Stomach smooth muscle (tissue), 2 donors: ENCODE data around the gene RTN4RL1.
A peak's percentile ranks its signal among the peaks of the same experiment; 100 is the strongest.

Experiments used
- H3K27ac ChIP-seq: one replicate; pipeline ENCODE4 v1.7.0; 2013; ENCODE audit warnings: mild to moderate bottlenecking, low read length, inconsistent platforms
- H3K27me3 ChIP-seq, 2 donors: one replicate each; pipeline ENCODE4 v1.7.0; 2013; ENCODE audit warnings: low read length in 2 of 2; ENCODE audit not compliant: insufficient read depth in 2 of 2, control insufficient read depth in 1 of 2
- H3K36me3 ChIP-seq, 2 donors: one replicate each; pipeline ENCODE4 v1.7.0; 2013; ENCODE audit warnings: low read length in 2 of 2; ENCODE audit not compliant: control insufficient read depth in 2 of 2, insufficient read depth in 2 of 2
- H3K4me1 ChIP-seq: one replicate; pipeline ENCODE4 v1.7.0; 2013; ENCODE audit warnings: low read length; ENCODE audit not compliant: control insufficient read depth, insufficient read depth
- H3K4me3 ChIP-seq, 2 donors: one replicate each; pipeline ENCODE4 v1.7.0; 2013; ENCODE audit warnings: low read length in 2 of 2
- H3K9ac ChIP-seq, 2 donors: one replicate each; pipeline ENCODE4 v1.7.0; 2013; ENCODE audit warnings: low read length in 2 of 2, mild to moderate bottlenecking in 1 of 2
- H3K9me3 ChIP-seq, 2 donors: one replicate each; pipeline ENCODE4 v1.7.0; 2013; ENCODE audit warnings: low read length in 2 of 2; ENCODE audit not compliant: control insufficient read depth in 2 of 2
- donor health status: healthy.
- donor health status: Pancreatic carcinoma.

Gene RTN4RL1

GRCh38 chr17:2033153-2033552 is 8.0 kb upstream of the RTN4RL1 start:
- peaks cover 28% of the 10 kb centered on the region for H3K4me1 ChIP-seq
- H3K9me3 ChIP-seq, result no peaks in the 10 kb centered on the region
- H3K27me3 ChIP-seq, result peaks cover 11% of the 10 kb centered on the region in 2 donors
- H3K27ac ChIP-seq, result no peak overlapping the region
- H3K9ac ChIP-seq, result no peak overlapping the region
- H3K4me3 ChIP-seq, result no peak overlapping the region
- H3K36me3 ChIP-seq, result peaks cover 21 to 26% of the 10 kb centered on the region in 2 donors

- Histone ChIP-seq H3K27ac (peak overlapping the region; percentile 58), H3K27me3 (peaks cover 23 to 28% of the 10 kb centered on the region in 2 donors), H3K4me3 (peak overlapping the region; percentile 98 to 100), H3K4me1 (peaks cover 33% of the 10 kb centered on the region), H3K9ac (peak overlapping the region; percentile 85 to 94), H3K9me3 (no peaks in the 10 kb centered on the region), H3K36me3 (peaks cover 2 to 9% of the 10 kb centered on the region in 2 donors)
Observed at GRCh38 chr17:2030779-2031163, 5.6 kb upstream of the RTN4RL1 start.

GRCh38 chr17:2029911-2030778 is 5.0 kb upstream of the RTN4RL1 start, which contains the start of gene DPH1:
Gene DPH1 (plus strand): TSS chr17:2030153. CDS start chr17:2030170, 17 bp downstream.
- Histone ChIP-seq H3K9me3 (no peaks in the 10 kb centered on the region), H3K27me3 (peaks cover 23 to 30% of the 10 kb centered on the region in 2 donors), H3K9ac (peak within 1 kb of the TSS; percentile 85 to 94), H3K4me1 (peaks cover 39% of the 10 kb centered on the region), H3K36me3 (peaks cover 0 to 7% of the 10 kb centered on the region in 2 donors), H3K4me3 (peak within 1 kb of the TSS; percentile 98 to 100), H3K27ac (peak within 1 kb of the TSS; percentile 58)

GRCh38 chr17:2028737-2029136 is 3.6 kb upstream of the RTN4RL1 start:
- peaks cover 27 to 44% of the 10 kb centered on the region in 2 donors for H3K27me3 ChIP-seq
- H3K9ac ChIP-seq, result no peak overlapping the region
- H3K36me3 ChIP-seq, result peaks cover 0 to 3% of the 10 kb centered on the region in 2 donors
- H3K4me1 ChIP-seq, result peaks cover 51% of the 10 kb centered on the region
- H3K9me3 ChIP-seq, result no peaks in the 10 kb centered on the region
- no peak overlapping the region for H3K4me3 ChIP-seq
- no peak overlapping the region for H3K27ac ChIP-seq

GRCh38 chr17:2028234-2028614 is 3.1 kb upstream of the RTN4RL1 start:
- peaks cover 53% of the 10 kb centered on the region for H3K4me1 ChIP-seq
- H3K36me3 ChIP-seq, result no peaks in the 10 kb centered on the region
- no peak overlapping the region for H3K4me3 ChIP-seq
- no peak overlapping the region for H3K9ac ChIP-seq
- peaks cover 29 to 47% of the 10 kb centered on the region in 2 donors for H3K27me3 ChIP-seq
- H3K27ac ChIP-seq, result no peak overlapping the region
- no peaks in the 10 kb centered on the region for H3K9me3 ChIP-seq

GRCh38 chr17:2027528-2028233 is 2.5 kb upstream of the RTN4RL1 start:
- Histone ChIP-seq H3K9me3 (no peaks in the 10 kb centered on the region), H3K27ac (no peak overlapping the region), H3K27me3 (peaks cover 32 to 51% of the 10 kb centered on the region in 2 donors), H3K9ac (no peak overlapping the region), H3K36me3 (no peaks in the 10 kb centered on the region), H3K4me3 (no peak overlapping the region), H3K4me1 (peaks cover 55% of the 10 kb centered on the region)

- H3K36me3 ChIP-seq, result no peaks in the 10 kb centered on the region
- no peak overlapping the region for H3K27ac ChIP-seq
- H3K4me3 ChIP-seq, result peak overlapping the region; percentile 49 to 68
- H3K27me3 ChIP-seq, result peaks cover 36 to 51% of the 10 kb centered on the region in 2 donors
- no peak overlapping the region for H3K9ac ChIP-seq
- no peaks in the 10 kb centered on the region for H3K9me3 ChIP-seq
- peaks cover 43% of the 10 kb centered on the region for H3K4me1 ChIP-seq
Observed at GRCh38 chr17:2025622-2026309, 632 bp upstream of the RTN4RL1 start.

GRCh38 chr17:2024572-2025219 is 438 bp downstream of the RTN4RL1 start:
- H3K9me3 ChIP-seq, result no peaks in the 10 kb centered on the region
- H3K4me1 ChIP-seq, result peaks cover 34% of the 10 kb centered on the region
- H3K9ac ChIP-seq, result no peak overlapping the region
- H3K27ac ChIP-seq, result no peak overlapping the region
- no peaks in the 10 kb centered on the region for H3K36me3 ChIP-seq
- H3K4me3 ChIP-seq, result peak overlapping the region; percentile 53 to 68
- peaks cover 36 to 51% of the 10 kb centered on the region in 2 donors for H3K27me3 ChIP-seq

- H3K9ac ChIP-seq, result no peak overlapping the region
- peaks cover 32 to 45% of the 10 kb centered on the region in 2 donors for H3K27me3 ChIP-seq
- no peak overlapping the region for H3K27ac ChIP-seq
Observed at GRCh38 chr17:2023692-2024571, 1.2 kb downstream of the RTN4RL1 start.

More at GRCh38 chr17:2023692-2024571, 1.2 kb downstream of the RTN4RL1 start:
- no peaks in the 10 kb centered on the region for H3K9me3 ChIP-seq
- no peaks in the 10 kb centered on the region for H3K36me3 ChIP-seq
- peaks cover 32% of the 10 kb centered on the region for H3K4me1 ChIP-seq
- H3K4me3 ChIP-seq, result peak overlapping the region; percentile 53 to 68
